ENCODE measurements around the gene STK32A.

- TF ChIP-seq CTCF (IDR thresholded peaks at IDR 0.05; ENCODE audit: low read length) (no peak), EZH2 (IDR thresholded peaks at IDR 0.05; ENCODE audit: borderline replicate concordance, low read length) (no peak)
Observed at GRCh38 chr5:147276497-147276896, 41.7 kb downstream of the STK32A start.
